H4 (cell line): Measurements from ENCODE around the gene PRMT2. TPM values are rescaled to one million over a fixed set of nuclear protein-coding genes. Genes with fewer than 3 reads are reported as not detected.
"Not testable (repeated sequence)": the region's sequence is repeated elsewhere in the genome, so short reads cannot be mapped to it uniquely, and the experiment has no call there.

Experiments
- DNase-seq: peaks from one replicate; pipeline ENCODE4 v3.0.0-alpha.2; 2015; ENCODE audit warnings: low spot score
- total RNA-seq: library from RNA; depleted of rRNA; stranded (reverse); fragments of >200 nt; shearing (Covaris generic); gene quantifications from 2 replicates; pipeline ENCODE4 v1.2.3, GENCODE V29; 2014

The PRMT2 gene
- total RNA-seq, 1 experiment from 2014 or later, result 95.1 TPM

- DNase-seq, result no peak
Observed at GRCh38 chr21:46617267-46618051, 18.0 kb upstream of the PRMT2 start.

GRCh38 chr21:46618738-46619379 is 16.6 kb upstream of the PRMT2 start:
- DNase-seq, result no peak

- no peak for DNase-seq
Observed at GRCh38 chr21:46619846-46620245, 15.6 kb upstream of the PRMT2 start.

GRCh38 chr21:46620846-46621245 is 14.6 kb upstream of the PRMT2 start:
- no peak for DNase-seq

GRCh38 chr21:46621457-46622182 is 13.9 kb upstream of the PRMT2 start:
- DNase-seq, result no peak

- DNase-seq, result no peak
Observed at GRCh38 chr21:46622226-46622625, 13.2 kb upstream of the PRMT2 start.

- no peak for DNase-seq
Observed at GRCh38 chr21:46624050-46624449, 11.4 kb upstream of the PRMT2 start.

- DNase-seq, result no peak
Observed at GRCh38 chr21:46625759-46626158, 9.7 kb upstream of the PRMT2 start.

GRCh38 chr21:46626536-46626935 is 8.9 kb upstream of the PRMT2 start:
- DNase-seq, result no peak

GRCh38 chr21:46626975-46627501 is 8.4 kb upstream of the PRMT2 start:
- no peak for DNase-seq

GRCh38 chr21:46627726-46628125 is 7.7 kb upstream of the PRMT2 start:
- DNase-seq, result no peak

- DNase-seq, result no peak
Observed at GRCh38 chr21:46628868-46629267, 6.6 kb upstream of the PRMT2 start.

- not testable (repeated sequence) for DNase-seq
Observed at GRCh38 chr21:46630915-46631314, 4.6 kb upstream of the PRMT2 start.

GRCh38 chr21:46633566-46633965 is 1.9 kb upstream of the PRMT2 start:
- DNase-seq, result no peak

- DNase-seq, result no peak
Observed at GRCh38 chr21:46634427-46634826, 1.0 kb upstream of the PRMT2 start.

- peak; percentile 92 for DNase-seq
Observed at GRCh38 chr21:46634966-46635323, 529 bp upstream of the PRMT2 start.

- no peak for DNase-seq
Observed at GRCh38 chr21:46636181-46636512, 673 bp downstream of the PRMT2 start.

GRCh38 chr21:46636550-46637285 is 1.2 kb downstream of the PRMT2 start:
- DNase-seq, result no peak

GRCh38 chr21:46637952-46638746 is 2.7 kb downstream of the PRMT2 start:
- no peak for DNase-seq

GRCh38 chr21:46639489-46640386 is 4.3 kb downstream of the PRMT2 start:
- no peak for DNase-seq
